ENCODE measurements around the gene FADS1.

GRCh38 chr11:61773356-61773755 lies 43.4 kb downstream of the FADS1 start:
- TF ChIP-seq POLR2AphosphoS5 (IDR thresholded peaks at IDR 0.05) (no peak), CTCF (IDR thresholded peaks at IDR 0.05) (no peak), POLR2A (IDR thresholded peaks at IDR 0.05) (no peak), EP300 (IDR thresholded peaks at IDR 0.05; ENCODE audit: low read depth) (no peak)
